Upper lobe of right lung (tissue), 1 donor: ENCODE results near the gene CELSR2. TPM values are rescaled to one million over a fixed set of nuclear protein-coding genes. Genes with fewer than 3 reads are reported as not detected.

ENCODE experiments used
- ATAC-seq: fragments of 200-7000 bp; cut with Tn5 transposase; one replicate; pipeline ENCODE4 v1.9.1; 2020; ENCODE audit warnings: mild to moderate bottlenecking, moderate library complexity
- DNase-seq: peaks from one replicate; pipeline ENCODE4 v3.0.0-alpha.2; 2020
- H3K27ac ChIP-seq: fragments of 200-600 bp; one replicate; pipeline ENCODE4 v1.8.0; 2022
- H3K27me3 ChIP-seq: fragments of 200-600 bp; one replicate; pipeline ENCODE4 v1.8.0; 2022; ENCODE audit warnings: mild to moderate bottlenecking
- H3K36me3 ChIP-seq: fragments of 200-600 bp; one replicate; pipeline ENCODE4 v1.8.0; 2022
- H3K4me1 ChIP-seq: fragments of 200-600 bp; one replicate; pipeline ENCODE4 v1.8.0; 2022
- H3K4me3 ChIP-seq: fragments of 200-600 bp; one replicate; pipeline ENCODE4 v1.8.0; 2022; ENCODE audit warnings: mild to moderate bottlenecking
- H3K9me3 ChIP-seq: fragments of 200-600 bp; one replicate; pipeline ENCODE4 v1.8.0; 2022
- intact Hi-C: fragments of 100-400 bp; cut with DNase I; formaldehyde crosslinking; loops from one replicate; pipeline ENCODE4 v1.11.0; 2022
- total RNA-seq: library from RNA; stranded (reverse); fragmentation: NEBNext Ultra II Directional; extraction: Animal tissue kit (Norgen Biotek cat#: 25700); gene quantifications from one replicate; pipeline ENCODE4 v1.2.1, GENCODE V29; 2021
- TF ChIP-seq, protein P1 (sequence below): fragments of 200-600 bp; IDR thresholded peaks from one replicate; pipeline ENCODE4 v1.8.0; 2022; ENCODE audit warnings: antibody characterized with exemption
- donor health status: DM: no; HTN: yes; CAD: no; lungs with severe emphysema.

CELSR2 gene
- total RNA-seq, 1 donor from 2014 or later: 7.4 TPM

DNA sequence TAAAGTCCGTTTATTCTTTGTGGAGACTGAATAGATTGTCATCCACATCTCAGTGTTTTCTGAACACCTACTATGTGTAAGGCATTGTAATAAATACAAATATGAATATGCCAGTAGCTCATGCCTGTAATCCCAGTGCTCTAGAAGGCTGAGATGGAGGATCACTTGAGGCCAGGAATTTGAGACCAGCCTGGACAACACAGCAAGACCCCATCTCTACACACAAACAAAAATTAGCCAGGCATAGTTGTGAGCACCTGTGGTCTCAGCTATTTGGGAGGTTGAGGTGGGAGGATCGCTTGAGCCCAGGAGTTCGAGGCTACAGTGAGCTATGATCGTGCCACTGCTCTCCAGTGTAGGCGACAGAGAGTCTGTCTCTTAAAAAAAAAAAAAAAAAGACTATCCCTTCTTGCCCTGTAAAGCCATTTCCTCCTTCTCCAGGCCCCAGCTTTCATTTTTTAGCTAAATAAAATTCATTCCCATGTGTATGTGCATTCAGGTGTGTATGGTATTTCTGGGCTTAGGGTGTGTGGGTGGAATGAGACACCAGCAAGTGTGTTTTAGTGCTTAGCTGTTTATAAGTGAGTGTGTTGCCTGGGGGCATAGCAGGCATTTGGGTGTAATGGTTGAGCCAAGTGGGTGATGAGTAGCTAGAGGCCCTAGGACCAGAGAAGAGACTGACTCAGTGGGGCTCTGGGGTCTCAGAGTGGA lies 7.8 kb downstream of the CELSR2 start:
- DNase-seq (no peak), ATAC-seq (no peak)
- no peaks in the 10 kb centered on the region for H3K27me3 ChIP-seq
- H3K27ac ChIP-seq: no peak overlapping the region
- no peak overlapping the region for H3K4me3 ChIP-seq
- TF ChIP-seq, protein P1, sequence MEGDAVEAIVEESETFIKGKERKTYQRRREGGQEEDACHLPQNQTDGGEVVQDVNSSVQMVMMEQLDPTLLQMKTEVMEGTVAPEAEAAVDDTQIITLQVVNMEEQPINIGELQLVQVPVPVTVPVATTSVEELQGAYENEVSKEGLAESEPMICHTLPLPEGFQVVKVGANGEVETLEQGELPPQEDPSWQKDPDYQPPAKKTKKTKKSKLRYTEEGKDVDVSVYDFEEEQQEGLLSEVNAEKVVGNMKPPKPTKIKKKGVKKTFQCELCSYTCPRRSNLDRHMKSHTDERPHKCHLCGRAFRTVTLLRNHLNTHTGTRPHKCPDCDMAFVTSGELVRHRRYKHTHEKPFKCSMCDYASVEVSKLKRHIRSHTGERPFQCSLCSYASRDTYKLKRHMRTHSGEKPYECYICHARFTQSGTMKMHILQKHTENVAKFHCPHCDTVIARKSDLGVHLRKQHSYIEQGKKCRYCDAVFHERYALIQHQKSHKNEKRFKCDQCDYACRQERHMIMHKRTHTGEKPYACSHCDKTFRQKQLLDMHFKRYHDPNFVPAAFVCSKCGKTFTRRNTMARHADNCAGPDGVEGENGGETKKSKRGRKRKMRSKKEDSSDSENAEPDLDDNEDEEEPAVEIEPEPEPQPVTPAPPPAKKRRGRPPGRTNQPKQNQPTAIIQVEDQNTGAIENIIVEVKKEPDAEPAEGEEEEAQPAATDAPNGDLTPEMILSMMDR: no peak
- no peaks in the 10 kb centered on the region for H3K9me3 ChIP-seq
- H3K4me1 ChIP-seq: peaks cover 13% of the 10 kb centered on the region
- H3K36me3 ChIP-seq: no peaks in the 10 kb centered on the region
- intact Hi-C loops: no loop called here

DNA sequence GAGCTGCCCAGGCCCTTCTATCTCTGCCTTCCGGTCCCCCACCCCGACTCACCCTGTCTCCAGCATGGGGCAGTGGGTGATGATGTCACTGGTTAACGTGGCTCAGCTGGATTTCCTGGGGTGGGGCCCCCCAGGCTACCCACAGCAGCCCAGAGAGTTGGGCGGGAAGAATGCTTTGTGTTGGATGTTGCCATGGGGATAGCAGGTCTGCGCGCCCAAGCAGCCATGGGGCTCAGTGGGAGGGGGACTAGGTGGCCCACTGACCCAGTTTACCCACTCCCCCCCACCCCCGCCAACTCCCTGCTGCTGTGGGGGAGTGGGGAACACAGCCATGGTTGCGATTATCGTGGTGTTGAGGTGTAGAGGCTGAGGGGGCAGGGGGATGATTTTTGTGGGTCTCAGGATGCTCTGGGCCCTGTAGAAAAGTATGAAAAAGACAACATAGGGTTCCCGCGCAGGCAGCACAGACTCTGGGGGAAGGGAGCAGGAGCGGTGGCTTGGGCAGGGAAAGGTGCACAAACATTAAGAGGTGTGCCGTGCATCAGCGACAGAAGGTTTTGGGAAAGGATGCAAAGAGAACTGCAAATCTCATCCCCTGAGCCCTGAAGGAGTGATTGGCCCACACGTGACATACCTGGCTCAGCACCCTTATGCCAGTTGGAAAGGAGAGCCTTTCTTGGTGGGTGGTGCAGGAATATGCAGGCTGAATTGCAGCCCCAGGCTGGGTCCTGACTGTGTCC lies 8.5 kb downstream of the CELSR2 start:
- ATAC-seq (no peak), DNase-seq (no peak)
- no peaks in the 10 kb centered on the region for H3K36me3 ChIP-seq
- no peak overlapping the region for H3K4me3 ChIP-seq
- TF ChIP-seq, protein P1: no peak
- no peak overlapping the region for H3K27ac ChIP-seq
- H3K9me3 ChIP-seq: no peaks in the 10 kb centered on the region
- H3K4me1 ChIP-seq: peaks cover 13% of the 10 kb centered on the region
- no peaks in the 10 kb centered on the region for H3K27me3 ChIP-seq
- intact Hi-C loops: no loop called here

DNA sequence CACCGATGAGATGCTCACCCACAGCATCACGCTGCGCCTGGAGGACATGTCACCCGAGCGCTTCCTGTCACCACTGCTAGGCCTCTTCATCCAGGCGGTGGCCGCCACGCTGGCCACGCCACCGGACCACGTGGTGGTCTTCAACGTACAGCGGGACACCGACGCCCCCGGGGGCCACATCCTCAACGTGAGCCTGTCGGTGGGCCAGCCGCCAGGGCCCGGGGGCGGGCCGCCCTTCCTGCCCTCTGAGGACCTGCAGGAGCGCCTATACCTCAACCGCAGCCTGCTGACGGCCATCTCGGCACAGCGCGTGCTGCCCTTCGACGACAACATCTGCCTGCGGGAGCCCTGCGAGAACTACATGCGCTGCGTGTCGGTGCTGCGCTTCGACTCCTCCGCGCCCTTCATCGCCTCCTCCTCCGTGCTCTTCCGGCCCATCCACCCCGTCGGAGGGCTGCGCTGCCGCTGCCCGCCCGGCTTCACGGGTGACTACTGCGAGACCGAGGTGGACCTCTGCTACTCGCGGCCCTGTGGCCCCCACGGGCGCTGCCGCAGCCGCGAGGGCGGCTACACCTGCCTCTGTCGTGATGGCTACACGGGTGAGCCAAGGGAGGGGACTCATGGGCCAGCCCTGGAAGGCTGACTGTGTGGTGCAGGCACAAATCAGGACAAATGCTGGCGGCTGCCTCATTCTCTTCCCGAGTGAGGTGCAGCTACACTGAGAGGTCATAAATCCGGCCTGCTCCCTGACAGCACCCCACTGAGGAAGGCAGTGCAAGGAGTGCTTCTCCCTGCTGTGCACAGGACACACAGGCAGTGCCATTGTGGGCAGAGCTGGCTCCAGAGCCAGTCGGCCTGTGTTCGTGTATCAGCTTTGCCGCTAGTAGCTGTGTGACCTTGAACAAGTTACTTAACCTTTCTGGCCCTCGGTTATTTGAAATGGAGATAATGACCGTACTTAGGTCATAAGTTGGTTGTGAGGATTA lies 9.4 kb downstream of the CELSR2 start:
- no peak for ATAC-seq

DNA sequence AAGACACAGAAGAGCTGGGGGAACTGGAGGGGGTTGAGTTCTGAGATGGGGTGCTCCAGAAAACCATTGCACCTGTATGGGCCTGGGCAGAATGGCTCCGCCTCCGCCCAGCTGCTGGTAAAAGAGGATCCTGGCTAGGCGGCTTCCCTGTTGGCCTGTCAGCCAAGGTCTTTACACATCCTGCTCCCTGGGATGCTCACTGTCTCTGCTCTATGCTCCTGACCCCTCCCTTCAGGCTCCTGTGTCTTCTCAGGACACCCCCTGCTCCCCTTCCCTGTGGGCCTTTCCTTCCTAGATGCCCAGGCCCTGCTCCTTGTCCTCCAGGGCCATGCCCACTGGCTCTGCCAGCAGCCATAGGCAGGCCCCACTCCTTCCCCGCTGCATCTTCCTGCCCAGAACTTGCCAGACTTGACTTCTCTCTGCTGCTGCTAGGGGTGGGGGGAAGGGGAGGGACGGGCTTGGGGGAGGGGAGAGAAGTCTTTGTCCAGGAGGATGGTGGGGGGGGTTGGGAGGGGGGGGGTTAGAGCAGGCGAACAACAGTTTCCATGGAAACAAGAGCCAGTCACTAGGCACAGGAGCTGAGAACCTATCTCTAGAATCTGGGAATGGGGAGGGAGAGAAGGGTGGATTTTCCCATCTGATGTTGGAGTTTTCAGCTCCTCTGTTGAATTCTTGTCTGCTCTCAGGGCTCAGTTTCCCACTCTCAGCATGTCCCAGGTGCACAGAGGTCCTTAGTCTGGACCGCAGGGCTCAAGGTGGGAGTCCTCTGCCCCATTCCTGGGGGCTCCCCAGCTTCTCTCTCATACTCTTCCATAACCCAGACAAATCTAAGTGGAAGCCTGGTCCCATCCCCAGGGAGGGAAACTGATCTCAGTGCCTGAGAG lies 10.6 kb downstream of the CELSR2 start:
- Histone ChIP-seq H3K36me3 (no peaks in the 10 kb centered on the region), H3K4me1 (peaks cover 10% of the 10 kb centered on the region), H3K27me3 (no peaks in the 10 kb centered on the region), H3K4me3 (no peak overlapping the region), H3K9me3 (no peaks in the 10 kb centered on the region), H3K27ac (no peak overlapping the region)
- intact Hi-C loops: loop anchor here (5.0 kb wide), 1 partner anchor 142 kb away; no protein-coding TSS in a partner anchor
- DNase-seq: no peak
- TF ChIP-seq, protein P1: no peak
- no peak for ATAC-seq

More for the DNA sequence above, 9.4 kb downstream of the CELSR2 start:
- Histone ChIP-seq H3K9me3 (no peaks in the 10 kb centered on the region), H3K27me3 (no peaks in the 10 kb centered on the region), H3K36me3 (no peaks in the 10 kb centered on the region), H3K4me3 (no peak overlapping the region), H3K4me1 (peaks cover 17% of the 10 kb centered on the region), H3K27ac (no peak overlapping the region)
- TF ChIP-seq, protein P1: no peak
- intact Hi-C loops: no loop called here
- DNase-seq: no peak
